Keratinocyte (primary cell): Measurements from ENCODE around the gene COX8C. TPM values are rescaled to one million over a fixed set of nuclear protein-coding genes. Genes with fewer than 3 reads are reported as not detected.
A peak's percentile ranks its signal among the peaks of the same experiment; 100 is the strongest.

Experiments
- DNase-seq: peaks from one replicate; pipeline ENCODE4 v3.0.0-alpha.2; 2011; ENCODE audit warnings: low read depth, missing footprints, low spot score
- FAIRE-seq: peaks from 2 replicates; lab custom pipeline; 2011; peaks lifted over from hg19 to GRCh38; lab: Jason Lieb, UNC
- H2AFZ ChIP-seq: 2 replicates; pipeline ENCODE4 v1.6.0; 2012; ENCODE audit warnings: low read length, control low read depth, inconsistent platforms; ENCODE audit not compliant: control insufficient read depth
- H3K27ac ChIP-seq: 2 replicates; pipeline ENCODE4 v1.5.1; 2011; ENCODE audit warnings: low read length; ENCODE audit not compliant: control insufficient read depth, insufficient read depth
- H3K27me3 ChIP-seq: 3 replicates; pipeline ENCODE4 v1.6.0; 2011; ENCODE audit warnings: low read length; ENCODE audit not compliant: control insufficient read depth, insufficient read depth; ENCODE audit errors: extremely low read depth
- H3K36me3 ChIP-seq, 2 experiments: 2 replicates in 1 of 2; 3 replicates in 1 of 2; pipeline ENCODE4 v1.5.1; 2011; ENCODE audit warnings: low read length in 2 of 2, mild to moderate bottlenecking in 1 of 2; ENCODE audit not compliant: control insufficient read depth in 2 of 2, insufficient read depth in 2 of 2; ENCODE audit errors: extremely low read depth in 1 of 2
- H3K4me1 ChIP-seq: 3 replicates; pipeline ENCODE4 v1.5.1; 2011; ENCODE audit warnings: low read length; ENCODE audit not compliant: control insufficient read depth, insufficient read depth; ENCODE audit errors: extremely low read depth
- H3K4me2 ChIP-seq: 3 replicates; pipeline ENCODE4 v1.6.0; 2011; ENCODE audit warnings: low read depth, low read length; ENCODE audit not compliant: control insufficient read depth, insufficient read depth; ENCODE audit errors: extremely low read depth
- H3K4me3 ChIP-seq, 3 experiments: fragments of 200-600 bp in 1 of 3; sonication (generic) in 1 of 3; 2 replicates in 2 of 3; 3 replicates in 1 of 3; pipeline ENCODE4 v1.5.1; 2011 to 2016; ENCODE audit warnings: low read length in 3 of 3, mild to moderate bottlenecking in 3 of 3, control low read depth in 2 of 3, inconsistent platforms in 1 of 3, low read depth in 1 of 3, mixed read lengths in 1 of 3, mixed run types in 1 of 3, moderate library complexity in 1 of 3; ENCODE audit not compliant: control insufficient read depth in 2 of 3, insufficient read depth in 2 of 3; ENCODE audit errors: extremely low read depth in 1 of 3
- H3K79me2 ChIP-seq: 2 replicates; pipeline ENCODE4 v1.6.0; 2012; ENCODE audit warnings: low read length; ENCODE audit not compliant: control insufficient read depth, insufficient read depth
- H3K9ac ChIP-seq: 3 replicates; pipeline ENCODE4 v1.6.0; 2011; ENCODE audit warnings: low read length; ENCODE audit not compliant: control insufficient read depth, insufficient read depth; ENCODE audit errors: extremely low read depth
- H3K9me1 ChIP-seq: 3 replicates; pipeline ENCODE4 v1.6.0; 2011; ENCODE audit warnings: low read length; ENCODE audit not compliant: control insufficient read depth, insufficient read depth; ENCODE audit errors: extremely low read depth
- H3K9me3 ChIP-seq: 2 replicates; pipeline ENCODE4 v1.5.1; 2012; ENCODE audit warnings: low read depth, low read length; ENCODE audit not compliant: control insufficient read depth
- H4K20me1 ChIP-seq: 3 replicates; pipeline ENCODE4 v1.6.0; 2011; ENCODE audit warnings: low read length; ENCODE audit not compliant: control insufficient read depth, insufficient read depth; ENCODE audit errors: extremely low read depth
- EZH2 ChIP-seq: IDR thresholded peaks from one replicate; pipeline ENCODE4 v1.6.1; 2012; ENCODE audit warnings: inconsistent platforms, mild to moderate bottlenecking, low read length, moderate library complexity
- dilution Hi-C: fragments of 300-500 bp; cut with MboI; formaldehyde crosslinking; loops from one replicate; pipeline ENCODE4 v1.7.0; 2020; ENCODE audit warnings: low sequenced_read_pairs; ENCODE audit not compliant: extremely low pct_ligation_motif_present
- polyA plus RNA-seq, 5 experiments: library from polyadenylated mRNA; depleted of rRNA in 3 of 5; stranded (reverse) in 3 of 5; stranded (forward) in 1 of 5; unstranded in 1 of 5; fragments of >200 nt; gene quantifications; 1 replicate in 1 of 5; 2 replicates in 3 of 5; 3 replicates in 1 of 5; pipeline versions ENCODE4 v1.2.1 to v1.2.3, GENCODE V29; 2011 to 2012; ENCODE audit warnings: missing spikeins in 2 of 5, low read depth in 1 of 5, low replicate concordance in 1 of 5
- TF ChIP-seq, protein P1 (sequence below), 3 experiments: IDR thresholded peaks in 1 of 3; conservative IDR thresholded peaks in 1 of 3; optimal IDR thresholded peaks in 1 of 3; 2 replicates in 2 of 3; 3 replicates in 1 of 3; pipeline versions ENCODE3 to v1.5.1; 2011; ENCODE audit warnings: low read length in 3 of 3, mild to moderate bottlenecking in 3 of 3, moderate library complexity in 2 of 3, control low read depth in 1 of 3, inconsistent platforms in 1 of 3; ENCODE audit not compliant: insufficient read depth in 2 of 3; ENCODE audit errors: extremely low read depth in 1 of 3

The COX8C gene
- polyA plus RNA-seq, 1 donor (not counting 4 experiments of a cell fraction or from before 2014, with no cell fraction given), result not detected

GRCh38 chr14:93322929-93323599 lies 23.9 kb upstream of the COX8C start:
- DNase-seq, result no peak
- H2AFZ ChIP-seq, result no peak overlapping the region
- H3K27me3 ChIP-seq, result no peaks in the 10 kb centered on the region
- no peak overlapping the region for H3K4me3 ChIP-seq
- H3K9me1 ChIP-seq, result peaks cover 5% of the 10 kb centered on the region
- no peaks in the 10 kb centered on the region for H3K9me3 ChIP-seq
- peaks cover 8 to 16% of the 10 kb centered on the region in 2 experiments for H3K36me3 ChIP-seq
- no peak overlapping the region for H3K27ac ChIP-seq
- dilution Hi-C loops, result no loop called here
- H3K79me2 ChIP-seq, result peaks cover 98% of the 10 kb centered on the region
- H3K9ac ChIP-seq, result no peak overlapping the region
- peaks cover 26% of the 10 kb centered on the region for H3K4me1 ChIP-seq
- H3K4me2 ChIP-seq, result no peak overlapping the region
- TF ChIP-seq, protein P1, sequence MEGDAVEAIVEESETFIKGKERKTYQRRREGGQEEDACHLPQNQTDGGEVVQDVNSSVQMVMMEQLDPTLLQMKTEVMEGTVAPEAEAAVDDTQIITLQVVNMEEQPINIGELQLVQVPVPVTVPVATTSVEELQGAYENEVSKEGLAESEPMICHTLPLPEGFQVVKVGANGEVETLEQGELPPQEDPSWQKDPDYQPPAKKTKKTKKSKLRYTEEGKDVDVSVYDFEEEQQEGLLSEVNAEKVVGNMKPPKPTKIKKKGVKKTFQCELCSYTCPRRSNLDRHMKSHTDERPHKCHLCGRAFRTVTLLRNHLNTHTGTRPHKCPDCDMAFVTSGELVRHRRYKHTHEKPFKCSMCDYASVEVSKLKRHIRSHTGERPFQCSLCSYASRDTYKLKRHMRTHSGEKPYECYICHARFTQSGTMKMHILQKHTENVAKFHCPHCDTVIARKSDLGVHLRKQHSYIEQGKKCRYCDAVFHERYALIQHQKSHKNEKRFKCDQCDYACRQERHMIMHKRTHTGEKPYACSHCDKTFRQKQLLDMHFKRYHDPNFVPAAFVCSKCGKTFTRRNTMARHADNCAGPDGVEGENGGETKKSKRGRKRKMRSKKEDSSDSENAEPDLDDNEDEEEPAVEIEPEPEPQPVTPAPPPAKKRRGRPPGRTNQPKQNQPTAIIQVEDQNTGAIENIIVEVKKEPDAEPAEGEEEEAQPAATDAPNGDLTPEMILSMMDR (optimal IDR thresholded peaks at IDR 0.05 in 1 of 3, IDR thresholded peaks at IDR 0.05 in 1 of 3, conservative IDR thresholded peaks at IDR 0.05 in 1 of 3; ENCODE audit: extremely low read depth in 1 of 3, insufficient read depth in 2 of 3, low read length in 3 of 3), result no peak
- no peak for TF ChIP-seq EZH2
- H4K20me1 ChIP-seq, result peaks cover 10% of the 10 kb centered on the region
- FAIRE-seq, result peak; percentile 9

- H3K4me1 ChIP-seq, result peaks cover 20% of the 10 kb centered on the region
- no peak overlapping the region for H3K4me2 ChIP-seq
- no peak overlapping the region for H3K27ac ChIP-seq
- no peaks in the 10 kb centered on the region for H3K9me3 ChIP-seq
- peaks cover 5% of the 10 kb centered on the region for H3K9me1 ChIP-seq
- H3K4me3 ChIP-seq, result no peak overlapping the region
- peaks cover 9% of the 10 kb centered on the region for H4K20me1 ChIP-seq
- H3K36me3 ChIP-seq, result peaks cover 8 to 16% of the 10 kb centered on the region in 2 experiments
- TF ChIP-seq EZH2, result no peak
- TF ChIP-seq, protein P1 (optimal IDR thresholded peaks at IDR 0.05 in 1 of 3, IDR thresholded peaks at IDR 0.05 in 1 of 3, conservative IDR thresholded peaks at IDR 0.05 in 1 of 3; ENCODE audit: extremely low read depth in 1 of 3, insufficient read depth in 2 of 3, low read length in 3 of 3), result no peak
- peaks cover 98% of the 10 kb centered on the region for H3K79me2 ChIP-seq
- DNase-seq (no peak), FAIRE-seq (no peak)
- H2AFZ ChIP-seq, result no peak overlapping the region
- H3K9ac ChIP-seq, result no peak overlapping the region
- no peaks in the 10 kb centered on the region for H3K27me3 ChIP-seq
- dilution Hi-C loops, result no loop called here
Measured at GRCh38 chr14:93323600-93324174, 23.3 kb upstream of the COX8C start.
